Measurements from ENCODE around the gene SLC7A10. TPM values are rescaled to one million over a fixed set of nuclear protein-coding genes. Genes with fewer than 3 reads are reported as not detected.
A peak's percentile ranks its signal among the peaks of the same experiment; 100 is the strongest.

The SLC7A10 gene
- total RNA-seq, 1 donor from 2014 or later = not detected

DNA sequence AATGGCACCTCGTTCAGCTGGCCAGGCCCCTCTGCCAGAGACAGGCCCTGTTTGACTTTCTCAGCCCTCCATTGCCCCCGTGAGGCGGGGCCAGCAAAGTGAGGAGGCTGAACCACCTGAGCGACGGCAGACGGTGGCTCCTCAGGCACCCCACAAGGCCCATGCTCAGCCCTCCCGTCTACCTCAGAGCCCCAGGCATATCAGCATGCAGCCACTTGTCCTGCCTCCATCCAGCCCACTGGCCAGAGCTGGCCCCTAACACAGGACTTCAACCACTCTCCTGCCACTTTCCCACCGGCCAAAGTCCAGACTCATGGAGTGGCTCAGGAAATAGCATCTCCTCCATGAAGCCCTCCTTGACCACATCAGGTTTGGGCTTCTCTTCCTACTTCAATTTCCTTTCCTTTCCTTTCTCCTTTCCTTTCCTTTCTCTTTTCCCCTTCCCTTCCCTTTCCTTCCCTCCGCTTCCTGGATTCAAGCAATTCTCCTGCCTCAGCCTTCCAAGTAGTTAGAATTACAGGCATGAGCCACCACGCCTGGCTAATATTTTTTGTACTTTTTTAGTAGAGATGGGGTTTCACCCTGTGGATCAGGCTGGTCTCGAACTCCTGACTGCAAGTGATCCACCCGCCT lies 9.3 kb downstream of the SLC7A10 start:
- no peaks in the 10 kb centered on the region for H3K9me3 Mint-ChIP-seq (ENCODE audit: unreplicated experiment)
- no peak for DNase-seq
- H3K27me3 Mint-ChIP-seq (ENCODE audit: unreplicated experiment) = peaks cover 2% of the 10 kb centered on the region
- H3K36me3 Mint-ChIP-seq (ENCODE audit: unreplicated experiment) = peaks cover 10% of the 10 kb centered on the region
- no peak overlapping the region for H3K27ac Mint-ChIP-seq (ENCODE audit: unreplicated experiment)
- TF ChIP-seq, protein P1, sequence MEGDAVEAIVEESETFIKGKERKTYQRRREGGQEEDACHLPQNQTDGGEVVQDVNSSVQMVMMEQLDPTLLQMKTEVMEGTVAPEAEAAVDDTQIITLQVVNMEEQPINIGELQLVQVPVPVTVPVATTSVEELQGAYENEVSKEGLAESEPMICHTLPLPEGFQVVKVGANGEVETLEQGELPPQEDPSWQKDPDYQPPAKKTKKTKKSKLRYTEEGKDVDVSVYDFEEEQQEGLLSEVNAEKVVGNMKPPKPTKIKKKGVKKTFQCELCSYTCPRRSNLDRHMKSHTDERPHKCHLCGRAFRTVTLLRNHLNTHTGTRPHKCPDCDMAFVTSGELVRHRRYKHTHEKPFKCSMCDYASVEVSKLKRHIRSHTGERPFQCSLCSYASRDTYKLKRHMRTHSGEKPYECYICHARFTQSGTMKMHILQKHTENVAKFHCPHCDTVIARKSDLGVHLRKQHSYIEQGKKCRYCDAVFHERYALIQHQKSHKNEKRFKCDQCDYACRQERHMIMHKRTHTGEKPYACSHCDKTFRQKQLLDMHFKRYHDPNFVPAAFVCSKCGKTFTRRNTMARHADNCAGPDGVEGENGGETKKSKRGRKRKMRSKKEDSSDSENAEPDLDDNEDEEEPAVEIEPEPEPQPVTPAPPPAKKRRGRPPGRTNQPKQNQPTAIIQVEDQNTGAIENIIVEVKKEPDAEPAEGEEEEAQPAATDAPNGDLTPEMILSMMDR (IDR thresholded peaks at IDR 0.05; ENCODE audit: partially characterized antibody, unreplicated experiment) = no peak
- no peak overlapping the region for H3K4me3 Mint-ChIP-seq (ENCODE audit: unreplicated experiment)
- peaks cover 2% of the 10 kb centered on the region for H3K4me1 Mint-ChIP-seq (ENCODE audit: low read depth, unreplicated experiment)

DNA sequence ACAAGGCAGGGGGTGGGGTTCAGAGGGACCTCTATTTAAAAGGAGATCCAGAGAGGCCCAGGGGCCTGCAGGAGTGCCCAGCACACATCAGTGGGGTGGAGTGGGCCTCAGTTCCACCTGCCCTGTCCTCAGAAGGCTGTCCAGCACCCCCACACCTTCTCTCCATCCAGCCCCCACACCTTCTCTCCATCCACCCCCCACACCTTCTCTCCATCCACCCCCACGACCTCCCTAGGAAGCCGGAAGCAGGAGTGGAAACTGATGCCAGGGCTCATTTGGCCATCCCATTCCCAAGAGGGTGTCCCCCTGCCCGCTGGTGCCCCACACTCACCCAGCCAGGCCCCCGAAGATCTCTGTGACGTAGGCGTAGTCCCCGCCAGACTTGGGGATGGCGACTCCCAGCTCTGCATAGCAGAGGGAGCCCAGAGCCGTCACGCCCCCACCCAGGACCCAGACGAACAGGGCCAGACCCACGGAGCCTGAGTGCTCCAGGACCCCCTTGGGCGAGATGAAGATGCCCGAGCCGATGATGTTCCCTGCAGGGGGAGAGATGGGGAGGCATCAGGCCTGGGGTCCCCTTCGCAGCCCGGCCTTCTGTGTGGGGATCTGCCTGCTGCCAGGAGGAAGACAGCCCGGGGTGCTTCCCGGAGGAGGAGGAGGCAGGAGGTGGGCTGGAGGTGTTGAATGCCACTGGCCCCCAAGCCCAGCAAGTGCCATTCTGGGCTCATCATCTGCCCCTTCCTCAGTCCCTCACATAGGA lies 10.0 kb downstream of the SLC7A10 start:
- peaks cover 2% of the 10 kb centered on the region for H3K27me3 Mint-ChIP-seq (ENCODE audit: unreplicated experiment)
- DNase-seq = no peak
- TF ChIP-seq, protein P1 (IDR thresholded peaks at IDR 0.05; ENCODE audit: partially characterized antibody, unreplicated experiment) = no peak
- peaks cover 2% of the 10 kb centered on the region for H3K4me1 Mint-ChIP-seq (ENCODE audit: low read depth, unreplicated experiment)
- no peak overlapping the region for H3K4me3 Mint-ChIP-seq (ENCODE audit: unreplicated experiment)
- peaks cover 4% of the 10 kb centered on the region for H3K36me3 Mint-ChIP-seq (ENCODE audit: unreplicated experiment)
- no peak overlapping the region for H3K27ac Mint-ChIP-seq (ENCODE audit: unreplicated experiment)
- no peaks in the 10 kb centered on the region for H3K9me3 Mint-ChIP-seq (ENCODE audit: unreplicated experiment)

DNA sequence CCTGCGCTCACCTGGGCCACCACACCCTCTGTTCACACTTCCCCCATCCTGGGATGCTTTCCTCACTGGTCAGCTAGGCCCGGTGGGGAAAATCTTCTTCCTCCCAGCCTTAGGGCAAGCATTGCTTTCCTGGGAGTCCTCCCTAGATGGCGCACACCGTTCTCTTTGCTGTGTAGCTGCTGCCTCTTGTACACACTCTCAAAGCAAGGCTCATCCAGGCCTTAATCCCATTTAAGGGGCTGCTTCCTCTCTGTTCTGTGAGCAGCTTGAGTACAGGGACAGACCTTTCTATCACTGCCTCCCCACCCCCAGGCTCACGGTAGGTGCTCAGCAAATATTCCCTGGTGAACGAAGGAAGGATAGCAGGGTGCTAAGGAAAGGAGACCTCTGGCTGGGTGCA lies 11.1 kb downstream of the SLC7A10 start:
- no peaks in the 10 kb centered on the region for H3K9me3 Mint-ChIP-seq (ENCODE audit: unreplicated experiment)
- TF ChIP-seq, protein P1 (IDR thresholded peaks at IDR 0.05; ENCODE audit: partially characterized antibody, unreplicated experiment) = no peak
- no peak overlapping the region for H3K27ac Mint-ChIP-seq (ENCODE audit: unreplicated experiment)
- no peaks in the 10 kb centered on the region for H3K36me3 Mint-ChIP-seq (ENCODE audit: unreplicated experiment)
- peaks cover 2% of the 10 kb centered on the region for H3K4me1 Mint-ChIP-seq (ENCODE audit: low read depth, unreplicated experiment)
- peak; percentile 63 for DNase-seq
- H3K4me3 Mint-ChIP-seq (ENCODE audit: unreplicated experiment) = no peak overlapping the region
- peaks cover 2% of the 10 kb centered on the region for H3K27me3 Mint-ChIP-seq (ENCODE audit: unreplicated experiment)

DNA sequence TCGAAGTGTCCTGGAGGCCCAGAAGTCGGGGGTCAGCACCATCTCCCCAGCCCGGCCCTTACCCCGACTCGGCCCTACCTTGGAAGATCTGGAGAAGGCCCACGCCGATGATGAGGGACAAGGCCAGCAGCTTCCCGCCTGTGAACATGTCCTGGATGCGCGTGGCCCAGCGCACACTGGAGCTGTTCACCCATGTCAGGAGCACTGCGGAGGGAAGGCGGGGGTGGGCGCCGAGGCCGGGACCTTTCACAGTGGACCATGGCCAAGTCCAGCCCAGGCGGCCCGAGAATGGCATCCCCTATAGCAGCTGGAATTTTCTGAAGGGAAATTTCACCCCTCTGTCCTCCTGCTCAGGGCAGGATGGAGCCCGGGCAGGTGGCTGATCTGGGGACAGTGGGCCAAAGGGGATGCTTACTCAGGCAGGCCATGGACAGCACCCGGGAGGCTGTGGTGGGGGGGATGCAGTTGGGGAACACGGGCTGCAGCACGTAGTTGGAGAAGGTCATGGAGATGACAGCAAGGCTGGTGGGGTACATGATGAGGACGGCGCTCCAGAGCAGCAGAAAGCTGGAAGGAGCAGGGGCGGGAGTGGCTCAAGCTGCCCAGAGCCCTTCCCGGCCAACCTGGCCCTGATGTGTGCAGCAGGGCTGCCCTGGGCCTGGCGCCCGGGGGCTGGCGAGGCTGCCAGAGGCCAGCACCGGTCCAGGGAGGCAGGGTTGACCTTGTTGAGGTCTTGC lies 13.0 kb downstream of the SLC7A10 start:
- H3K4me3 Mint-ChIP-seq (ENCODE audit: unreplicated experiment) = no peak overlapping the region
- H3K27me3 Mint-ChIP-seq (ENCODE audit: unreplicated experiment) = peaks cover 5% of the 10 kb centered on the region
- H3K4me1 Mint-ChIP-seq (ENCODE audit: low read depth, unreplicated experiment) = peaks cover 2% of the 10 kb centered on the region
- TF ChIP-seq, protein P1 (IDR thresholded peaks at IDR 0.05; ENCODE audit: partially characterized antibody, unreplicated experiment) = no peak
- no peaks in the 10 kb centered on the region for H3K36me3 Mint-ChIP-seq (ENCODE audit: unreplicated experiment)
- no peak for DNase-seq
- no peaks in the 10 kb centered on the region for H3K9me3 Mint-ChIP-seq (ENCODE audit: unreplicated experiment)
- no peak overlapping the region for H3K27ac Mint-ChIP-seq (ENCODE audit: unreplicated experiment)
